GM23338 (cell line): ENCODE measurements around the gene C11orf52. TPM values are rescaled to one million over a fixed set of nuclear protein-coding genes. Genes with fewer than 3 reads are reported as not detected.

Source experiments
- ATAC-seq: fragments of 200-7000 bp; cut with Tn5 transposase; 3 replicates; pipeline ENCODE4 v1.9.1; 2020
- DNase-seq: peaks from one replicate; pipeline ENCODE4 v3.0.0-alpha.2; 2015; ENCODE audit warnings: low spot score
- H2AFZ ChIP-seq: fragments of 200-600 bp; sonication (generic); 2 replicates; pipeline ENCODE4 v1.8.0; 2016; ENCODE audit warnings: antibody characterized with exemption, mild to moderate bottlenecking, moderate library complexity
- H3F3A ChIP-seq: fragments of 200-600 bp; sonication (generic); replicated peaks from 2 replicates; pipeline ENCODE4 v1.8.0; 2017; ENCODE audit warnings: antibody characterized with exemption, mixed run types, low read depth
- H3K27ac ChIP-seq: fragments of 200-600 bp; sonication (generic); 2 replicates; pipeline ENCODE4 v1.6.1; 2016; ENCODE audit warnings: low read depth
- H3K27me3 ChIP-seq: fragments of 200-600 bp; sonication (generic); 2 replicates; pipeline ENCODE4 v1.8.0; 2016; ENCODE audit warnings: mild to moderate bottlenecking, mixed run types, moderate library complexity; ENCODE audit not compliant: insufficient read depth
- H3K36me3 ChIP-seq: fragments of 200-600 bp; sonication (generic); 2 replicates; pipeline ENCODE4 v1.8.0; 2016; ENCODE audit warnings: mild to moderate bottlenecking; ENCODE audit not compliant: insufficient read depth
- H3K4me1 ChIP-seq: fragments of 200-600 bp; sonication (generic); 2 replicates; pipeline ENCODE4 v1.8.0; 2016; ENCODE audit warnings: mild to moderate bottlenecking, moderate library complexity; ENCODE audit not compliant: insufficient read depth
- H3K4me2 ChIP-seq: fragments of 200-600 bp; sonication (generic); 2 replicates; pipeline ENCODE4 v1.7.1; 2017; ENCODE audit warnings: mixed run types
- H3K4me3 ChIP-seq: fragments of 200-600 bp; sonication (generic); 2 replicates; pipeline ENCODE4 v1.6.1; 2016; ENCODE audit warnings: mixed run types
- H3K79me2 ChIP-seq: fragments of 200-600 bp; sonication (generic); replicated peaks from 2 replicates; pipeline ENCODE4 v1.8.0; 2017; ENCODE audit warnings: mild to moderate bottlenecking; ENCODE audit not compliant: insufficient read depth
- H3K9me2 ChIP-seq: fragments of 200-600 bp; sonication (generic); 2 replicates; pipeline ENCODE4 v1.8.0; 2017; ENCODE audit not compliant: insufficient read depth
- H4K20me1 ChIP-seq: fragments of 200-600 bp; sonication (generic); replicated peaks from 2 replicates; pipeline ENCODE4 v1.8.0; 2017; ENCODE audit warnings: mild to moderate bottlenecking; ENCODE audit not compliant: insufficient read depth
- H3K27ac Mint-ChIP-seq: 2 replicates; pipeline ENCODE4 v1.8.0; 2020; ENCODE audit warnings: inconsistent platforms, mild to moderate bottlenecking, moderate library complexity, mixed read lengths
- H3K27me3 Mint-ChIP-seq: 3 replicates; pipeline ENCODE4 v1.8.0; 2022; ENCODE audit warnings: low read depth, mild to moderate bottlenecking, moderate library complexity, mixed read lengths, inconsistent platforms; ENCODE audit not compliant: insufficient read depth, poor library complexity
- H3K36me3 Mint-ChIP-seq: 3 replicates; pipeline ENCODE4 v1.8.0; 2021; ENCODE audit warnings: low read depth, mild to moderate bottlenecking, inconsistent platforms, moderate library complexity, mixed read lengths
- H3K4me1 Mint-ChIP-seq: 3 replicates; pipeline ENCODE4 v1.8.0; 2020; ENCODE audit warnings: mild to moderate bottlenecking, inconsistent platforms, mixed read lengths
- H3K4me3 Mint-ChIP-seq: 3 replicates; pipeline ENCODE4 v1.8.0; 2021; ENCODE audit warnings: moderate library complexity, mild to moderate bottlenecking, inconsistent platforms, mixed read lengths
- H3K9me3 Mint-ChIP-seq: 3 replicates; pipeline ENCODE4 v1.8.0; 2020; ENCODE audit warnings: moderate library complexity, mild to moderate bottlenecking, inconsistent platforms, mixed read lengths
- EZH2 ChIP-seq: fragments of 200-600 bp; sonication (generic); IDR thresholded peaks from one replicate; pipeline ENCODE4 v1.8.0; 2017; ENCODE audit warnings: antibody characterized with exemption, mild to moderate bottlenecking, low read depth; ENCODE audit not compliant: unreplicated experiment
- JUNB ChIP-seq: IDR thresholded peaks from one replicate; pipeline ENCODE4 v1.6.1; 2016; ENCODE audit warnings: antibody characterized with exemption; ENCODE audit not compliant: unreplicated experiment
- POLR2AphosphoS5 ChIP-seq: IDR thresholded peaks from 2 replicates; pipeline ENCODE4 v1.6.1; 2016; ENCODE audit warnings: antibody characterized with exemption, low read depth
- STAT1 ChIP-seq: IDR thresholded peaks from one replicate; pipeline ENCODE4 v1.6.1; 2016; ENCODE audit warnings: antibody characterized with exemption; ENCODE audit not compliant: unreplicated experiment
- ZNF114 ChIP-seq: fragments of 250-450 bp; sonication (Bioruptor Pico); IDR thresholded peaks from 2 replicates; pipeline ENCODE4 v1.5.0; 2020; ENCODE audit warnings: mild to moderate bottlenecking, moderate library complexity
- ZNF331 ChIP-seq: fragments of 250-450 bp; sonication (Bioruptor Pico); IDR thresholded peaks from 2 replicates; pipeline ENCODE4 v1.5.0; 2020; ENCODE audit warnings: low read depth, mild to moderate bottlenecking, moderate library complexity
- polyA plus RNA-seq: library from polyadenylated mRNA; unstranded; fragments of >200 nt; fragmentation: Nextera tagmentation; extraction: Ambion mirVana; gene quantifications from 2 replicates; pipeline ENCODE4 v1.2.1, GENCODE V29; 2016
- total RNA-seq: library from RNA; depleted of rRNA; stranded (reverse); fragments of >200 nt; shearing (Covaris generic); gene quantifications from 2 replicates; pipeline ENCODE4 v1.2.3, GENCODE V29; 2014
- TF ChIP-seq, protein P1 (sequence below): IDR thresholded peaks from 2 replicates; pipeline ENCODE4 v1.6.1; 2016; ENCODE audit warnings: antibody characterized with exemption
- TF ChIP-seq, protein P2 (sequence below), 2 experiments: fragments of 200-600 bp in 1 of 2; sonication (generic) in 1 of 2; conservative IDR thresholded peaks; 2 replicates each; pipeline versions ENCODE4 v1.5.1 to v1.6.1; 2016 to 2017; ENCODE audit warnings: antibody characterized with exemption in 2 of 2, low read depth in 2 of 2, mild to moderate bottlenecking in 2 of 2, moderate library complexity in 1 of 2
- TF ChIP-seq, protein P3 (sequence below): IDR thresholded peaks from one replicate; pipeline ENCODE4 v1.6.1; 2018; ENCODE audit warnings: antibody characterized with exemption; ENCODE audit not compliant: unreplicated experiment
- TF ChIP-seq, protein P4 (sequence below): fragments of 250-450 bp; sonication (Bioruptor Pico); IDR thresholded peaks from 2 replicates; pipeline ENCODE4 v1.5.0; 2020; ENCODE audit warnings: mild to moderate bottlenecking, moderate library complexity

The C11orf52 gene
- total and polyA plus RNA-seq, 2 experiments from 2014 or later: 1.0 to 4.1 TPM

DNA sequence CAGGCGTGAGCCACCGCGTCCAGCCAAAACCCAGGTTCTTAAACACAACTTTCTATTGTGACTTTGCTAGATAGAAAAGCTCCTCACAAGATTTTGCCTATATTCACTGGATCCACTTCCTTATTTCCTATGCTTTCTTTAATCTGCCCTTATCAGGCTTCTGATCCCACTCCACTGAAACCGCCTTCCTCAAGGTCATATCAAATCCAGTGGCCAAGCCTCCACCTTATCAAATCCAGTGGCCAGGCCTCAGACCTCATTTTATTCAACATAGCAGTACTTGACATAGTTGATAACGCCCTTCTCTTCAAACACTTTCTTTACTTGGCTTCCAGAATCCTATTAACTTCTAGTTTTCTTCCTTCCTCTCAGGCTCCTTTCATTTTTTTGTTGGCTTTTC lies 48.0 kb downstream of the C11orf52 start (continued):
- TF ChIP-seq JUNB: no peak
- TF ChIP-seq, protein P1, sequence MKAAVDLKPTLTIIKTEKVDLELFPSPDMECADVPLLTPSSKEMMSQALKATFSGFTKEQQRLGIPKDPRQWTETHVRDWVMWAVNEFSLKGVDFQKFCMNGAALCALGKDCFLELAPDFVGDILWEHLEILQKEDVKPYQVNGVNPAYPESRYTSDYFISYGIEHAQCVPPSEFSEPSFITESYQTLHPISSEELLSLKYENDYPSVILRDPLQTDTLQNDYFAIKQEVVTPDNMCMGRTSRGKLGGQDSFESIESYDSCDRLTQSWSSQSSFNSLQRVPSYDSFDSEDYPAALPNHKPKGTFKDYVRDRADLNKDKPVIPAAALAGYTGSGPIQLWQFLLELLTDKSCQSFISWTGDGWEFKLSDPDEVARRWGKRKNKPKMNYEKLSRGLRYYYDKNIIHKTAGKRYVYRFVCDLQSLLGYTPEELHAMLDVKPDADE: no peak
- TF ChIP-seq, protein P2, sequence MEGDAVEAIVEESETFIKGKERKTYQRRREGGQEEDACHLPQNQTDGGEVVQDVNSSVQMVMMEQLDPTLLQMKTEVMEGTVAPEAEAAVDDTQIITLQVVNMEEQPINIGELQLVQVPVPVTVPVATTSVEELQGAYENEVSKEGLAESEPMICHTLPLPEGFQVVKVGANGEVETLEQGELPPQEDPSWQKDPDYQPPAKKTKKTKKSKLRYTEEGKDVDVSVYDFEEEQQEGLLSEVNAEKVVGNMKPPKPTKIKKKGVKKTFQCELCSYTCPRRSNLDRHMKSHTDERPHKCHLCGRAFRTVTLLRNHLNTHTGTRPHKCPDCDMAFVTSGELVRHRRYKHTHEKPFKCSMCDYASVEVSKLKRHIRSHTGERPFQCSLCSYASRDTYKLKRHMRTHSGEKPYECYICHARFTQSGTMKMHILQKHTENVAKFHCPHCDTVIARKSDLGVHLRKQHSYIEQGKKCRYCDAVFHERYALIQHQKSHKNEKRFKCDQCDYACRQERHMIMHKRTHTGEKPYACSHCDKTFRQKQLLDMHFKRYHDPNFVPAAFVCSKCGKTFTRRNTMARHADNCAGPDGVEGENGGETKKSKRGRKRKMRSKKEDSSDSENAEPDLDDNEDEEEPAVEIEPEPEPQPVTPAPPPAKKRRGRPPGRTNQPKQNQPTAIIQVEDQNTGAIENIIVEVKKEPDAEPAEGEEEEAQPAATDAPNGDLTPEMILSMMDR (conservative IDR thresholded peaks at IDR 0.05; ENCODE audit: low read depth in 2 of 2): no peak
- no peak for TF ChIP-seq POLR2AphosphoS5
- TF ChIP-seq, protein P3, sequence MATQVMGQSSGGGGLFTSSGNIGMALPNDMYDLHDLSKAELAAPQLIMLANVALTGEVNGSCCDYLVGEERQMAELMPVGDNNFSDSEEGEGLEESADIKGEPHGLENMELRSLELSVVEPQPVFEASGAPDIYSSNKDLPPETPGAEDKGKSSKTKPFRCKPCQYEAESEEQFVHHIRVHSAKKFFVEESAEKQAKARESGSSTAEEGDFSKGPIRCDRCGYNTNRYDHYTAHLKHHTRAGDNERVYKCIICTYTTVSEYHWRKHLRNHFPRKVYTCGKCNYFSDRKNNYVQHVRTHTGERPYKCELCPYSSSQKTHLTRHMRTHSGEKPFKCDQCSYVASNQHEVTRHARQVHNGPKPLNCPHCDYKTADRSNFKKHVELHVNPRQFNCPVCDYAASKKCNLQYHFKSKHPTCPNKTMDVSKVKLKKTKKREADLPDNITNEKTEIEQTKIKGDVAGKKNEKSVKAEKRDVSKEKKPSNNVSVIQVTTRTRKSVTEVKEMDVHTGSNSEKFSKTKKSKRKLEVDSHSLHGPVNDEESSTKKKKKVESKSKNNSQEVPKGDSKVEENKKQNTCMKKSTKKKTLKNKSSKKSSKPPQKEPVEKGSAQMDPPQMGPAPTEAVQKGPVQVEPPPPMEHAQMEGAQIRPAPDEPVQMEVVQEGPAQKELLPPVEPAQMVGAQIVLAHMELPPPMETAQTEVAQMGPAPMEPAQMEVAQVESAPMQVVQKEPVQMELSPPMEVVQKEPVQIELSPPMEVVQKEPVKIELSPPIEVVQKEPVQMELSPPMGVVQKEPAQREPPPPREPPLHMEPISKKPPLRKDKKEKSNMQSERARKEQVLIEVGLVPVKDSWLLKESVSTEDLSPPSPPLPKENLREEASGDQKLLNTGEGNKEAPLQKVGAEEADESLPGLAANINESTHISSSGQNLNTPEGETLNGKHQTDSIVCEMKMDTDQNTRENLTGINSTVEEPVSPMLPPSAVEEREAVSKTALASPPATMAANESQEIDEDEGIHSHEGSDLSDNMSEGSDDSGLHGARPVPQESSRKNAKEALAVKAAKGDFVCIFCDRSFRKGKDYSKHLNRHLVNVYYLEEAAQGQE: no peak
- TF ChIP-seq ZNF331 (CRISPR knock-in tag): no peak

DNA sequence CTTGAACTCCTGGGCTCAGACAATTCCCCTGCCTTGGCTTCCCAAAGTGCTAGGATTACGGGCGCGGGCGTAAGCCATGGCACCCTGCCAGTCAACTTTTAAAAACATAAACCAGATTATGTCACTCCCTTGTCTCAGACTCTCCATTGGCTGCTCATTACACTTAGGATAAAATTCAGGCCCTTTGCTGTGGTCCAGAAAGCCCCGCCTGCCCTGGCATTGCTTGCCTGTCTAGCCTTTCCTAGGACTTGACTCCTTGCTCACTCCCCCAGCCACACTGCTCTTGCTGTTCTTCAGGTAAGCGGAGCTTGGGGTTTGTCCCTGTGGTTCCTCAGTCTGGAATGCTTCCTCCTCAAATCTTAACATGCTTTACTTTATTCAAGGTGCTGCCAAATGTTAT lies 48.9 kb downstream of the C11orf52 start:
- Histone ChIP-seq H3K27me3 (no peaks in the 10 kb centered on the region), H4K20me1 (no peaks in the 10 kb centered on the region), H2AFZ (no peak overlapping the region), H3K9me2 (no peaks in the 10 kb centered on the region), H3K79me2 (no peaks in the 10 kb centered on the region), H3K36me3 (peaks cover 5% of the 10 kb centered on the region; the same call in 1 of the 2 replicates), H3K4me2 (no peak overlapping the region), H3F3A (no peaks in the 10 kb centered on the region), H3K27ac (no peak overlapping the region), H3K4me1 (0 out of 2 replicates have a peak, but pooled peaks cover 3% of the 10 kb centered on the region), H3K4me3 (no peak overlapping the region)
- H3K27ac Mint-ChIP-seq: no peak overlapping the region
- H3K9me3 Mint-ChIP-seq: no peaks in the 10 kb centered on the region
- DNase-seq: no peak
- no peak for ATAC-seq
- H3K27me3 Mint-ChIP-seq: no peaks in the 10 kb centered on the region
- no peak overlapping the region for H3K4me3 Mint-ChIP-seq
- H3K36me3 Mint-ChIP-seq: peaks cover 12% of the 10 kb centered on the region; the same call in 2 of the 3 replicates
- peaks cover 6% of the 10 kb centered on the region; the same call in 1 of the 3 replicates for H3K4me1 Mint-ChIP-seq
- no peak for TF ChIP-seq ZNF114 (CRISPR knock-in tag)
- TF ChIP-seq EZH2: no peak
- TF ChIP-seq STAT1: no peak
- TF ChIP-seq, protein P4, sequence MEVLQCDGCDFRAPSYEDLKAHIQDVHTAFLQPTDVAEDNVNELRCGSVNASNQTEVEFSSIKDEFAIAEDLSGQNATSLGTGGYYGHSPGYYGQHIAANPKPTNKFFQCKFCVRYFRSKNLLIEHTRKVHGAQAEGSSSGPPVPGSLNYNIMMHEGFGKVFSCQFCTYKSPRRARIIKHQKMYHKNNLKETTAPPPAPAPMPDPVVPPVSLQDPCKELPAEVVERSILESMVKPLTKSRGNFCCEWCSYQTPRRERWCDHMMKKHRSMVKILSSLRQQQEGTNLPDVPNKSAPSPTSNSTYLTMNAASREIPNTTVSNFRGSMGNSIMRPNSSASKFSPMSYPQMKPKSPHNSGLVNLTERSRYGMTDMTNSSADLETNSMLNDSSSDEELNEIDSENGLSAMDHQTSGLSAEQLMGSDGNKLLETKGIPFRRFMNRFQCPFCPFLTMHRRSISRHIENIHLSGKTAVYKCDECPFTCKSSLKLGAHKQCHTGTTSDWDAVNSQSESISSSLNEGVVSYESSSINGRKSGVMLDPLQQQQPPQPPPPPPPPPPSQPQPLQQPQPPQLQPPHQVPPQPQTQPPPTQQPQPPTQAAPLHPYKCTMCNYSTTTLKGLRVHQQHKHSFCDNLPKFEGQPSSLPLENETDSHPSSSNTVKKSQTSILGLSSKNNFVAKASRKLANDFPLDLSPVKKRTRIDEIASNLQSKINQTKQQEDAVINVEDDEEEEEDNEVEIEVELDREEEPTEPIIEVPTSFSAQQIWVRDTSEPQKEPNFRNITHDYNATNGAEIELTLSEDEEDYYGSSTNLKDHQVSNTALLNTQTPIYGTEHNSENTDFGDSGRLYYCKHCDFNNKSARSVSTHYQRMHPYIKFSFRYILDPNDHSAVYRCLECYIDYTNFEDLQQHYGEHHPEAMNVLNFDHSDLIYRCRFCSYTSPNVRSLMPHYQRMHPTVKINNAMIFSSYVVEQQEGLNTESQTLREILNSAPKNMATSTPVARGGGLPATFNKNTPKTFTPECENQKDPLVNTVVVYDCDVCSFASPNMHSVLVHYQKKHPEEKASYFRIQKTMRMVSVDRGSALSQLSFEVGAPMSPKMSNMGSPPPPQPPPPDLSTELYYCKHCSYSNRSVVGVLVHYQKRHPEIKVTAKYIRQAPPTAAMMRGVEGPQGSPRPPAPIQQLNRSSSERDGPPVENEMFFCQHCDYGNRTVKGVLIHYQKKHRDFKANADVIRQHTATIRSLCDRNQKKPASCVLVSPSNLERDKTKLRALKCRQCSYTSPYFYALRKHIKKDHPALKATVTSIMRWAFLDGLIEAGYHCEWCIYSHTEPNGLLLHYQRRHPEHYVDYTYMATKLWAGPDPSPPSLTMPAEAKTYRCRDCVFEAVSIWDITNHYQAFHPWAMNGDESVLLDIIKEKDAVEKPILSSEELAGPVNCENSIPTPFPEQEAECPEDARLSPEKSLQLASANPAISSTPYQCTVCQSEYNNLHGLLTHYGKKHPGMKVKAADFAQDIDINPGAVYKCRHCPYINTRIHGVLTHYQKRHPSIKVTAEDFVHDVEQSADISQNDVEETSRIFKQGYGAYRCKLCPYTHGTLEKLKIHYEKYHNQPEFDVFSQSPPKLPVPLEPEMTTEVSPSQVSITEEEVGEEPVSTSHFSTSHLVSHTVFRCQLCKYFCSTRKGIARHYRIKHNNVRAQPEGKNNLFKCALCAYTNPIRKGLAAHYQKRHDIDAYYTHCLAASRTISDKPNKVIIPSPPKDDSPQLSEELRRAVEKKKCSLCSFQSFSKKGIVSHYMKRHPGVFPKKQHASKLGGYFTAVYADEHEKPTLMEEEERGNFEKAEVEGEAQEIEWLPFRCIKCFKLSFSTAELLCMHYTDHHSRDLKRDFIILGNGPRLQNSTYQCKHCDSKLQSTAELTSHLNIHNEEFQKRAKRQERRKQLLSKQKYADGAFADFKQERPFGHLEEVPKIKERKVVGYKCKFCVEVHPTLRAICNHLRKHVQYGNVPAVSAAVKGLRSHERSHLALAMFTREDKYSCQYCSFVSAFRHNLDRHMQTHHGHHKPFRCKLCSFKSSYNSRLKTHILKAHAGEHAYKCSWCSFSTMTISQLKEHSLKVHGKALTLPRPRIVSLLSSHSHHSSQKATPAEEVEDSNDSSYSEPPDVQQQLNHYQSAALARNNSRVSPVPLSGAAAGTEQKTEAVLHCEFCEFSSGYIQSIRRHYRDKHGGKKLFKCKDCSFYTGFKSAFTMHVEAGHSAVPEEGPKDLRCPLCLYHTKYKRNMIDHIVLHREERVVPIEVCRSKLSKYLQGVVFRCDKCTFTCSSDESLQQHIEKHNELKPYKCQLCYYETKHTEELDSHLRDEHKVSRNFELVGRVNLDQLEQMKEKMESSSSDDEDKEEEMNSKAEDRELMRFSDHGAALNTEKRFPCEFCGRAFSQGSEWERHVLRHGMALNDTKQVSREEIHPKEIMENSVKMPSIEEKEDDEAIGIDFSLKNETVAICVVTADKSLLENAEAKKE (CRISPR knock-in tag): no peak
